Activated naive CD8-positive, alpha-beta T cell treated with anti-CD3 and anti-CD28 coated beads, Interleukin-2, amount 10 ng/mL, durations not matched to agents 7 days and 5 days (primary cell): Measurements from ENCODE around the gene MDM4. TPM values are rescaled to one million over a fixed set of nuclear protein-coding genes. Genes with fewer than 3 reads are reported as not detected.
A peak's percentile ranks its signal among the peaks of the same experiment; 100 is the strongest.

Experiments
- ATAC-seq: fragments of 150-1000 bp; cut with Tn5 transposase; one replicate; pipeline ENCODE4 v1.10.0; 2021; ENCODE audit warnings: low read depth, moderate library complexity
- POLR2A ChIA-PET: fragments of 350-600 bp; sonication (Branson Sonifier 250); formaldehyde crosslinking; loops from one replicate; lab custom pipeline; 2021; ENCODE audit warnings: antibody characterized with exemption; lab: Charles Lee
- DNase-seq: peaks from one replicate; pipeline ENCODE4 v3.0.0; 2021
- H3K27ac Mint-ChIP-seq: one replicate; pipeline ENCODE4 v1.8.0; 2022; ENCODE audit warnings: mild to moderate bottlenecking, mixed read lengths
- H3K27me3 Mint-ChIP-seq: one replicate; pipeline ENCODE4 v1.8.0; 2022; ENCODE audit warnings: mild to moderate bottlenecking, moderate library complexity, mixed read lengths
- H3K36me3 Mint-ChIP-seq: one replicate; pipeline ENCODE4 v1.8.0; 2021; ENCODE audit warnings: mild to moderate bottlenecking, mixed read lengths
- H3K4me1 Mint-ChIP-seq: one replicate; pipeline ENCODE4 v1.8.0; 2021; ENCODE audit warnings: mixed read lengths
- H3K4me3 Mint-ChIP-seq: one replicate; pipeline ENCODE4 v1.8.0; 2022; ENCODE audit warnings: mild to moderate bottlenecking, moderate library complexity, mixed read lengths
- H3K9me3 Mint-ChIP-seq: one replicate; pipeline ENCODE4 v1.8.0; 2021; ENCODE audit warnings: mixed read lengths
- total RNA-seq, 2 experiments: library from RNA; stranded (reverse); gene quantifications; one replicate each; pipeline ENCODE4 v1.2.3, GENCODE V29; 2021

Gene MDM4
- total RNA-seq, 2 experiments from 2014 or later = 118 to 143 TPM

GRCh38 chr1:204571631-204572030 is 55.4 kb downstream of the MDM4 start:
- no peak for ATAC-seq
- no peak for DNase-seq
- POLR2A ChIA-PET = no interaction called here
- H3K27ac Mint-ChIP-seq = no peak overlapping the region
- H3K27me3 Mint-ChIP-seq = no peaks in the 10 kb centered on the region
- H3K9me3 Mint-ChIP-seq = no peaks in the 10 kb centered on the region
- H3K4me1 Mint-ChIP-seq = peaks cover 12% of the 10 kb centered on the region
- H3K36me3 Mint-ChIP-seq = peaks cover 11% of the 10 kb centered on the region
- no peak overlapping the region for H3K4me3 Mint-ChIP-seq

GRCh38 chr1:204572923-204573922 is 57.0 kb downstream of the MDM4 start:
- DNase-seq = no peak
- H3K9me3 Mint-ChIP-seq = no peaks in the 10 kb centered on the region
- H3K27ac Mint-ChIP-seq = no peak overlapping the region
- H3K4me1 Mint-ChIP-seq = peaks cover 5% of the 10 kb centered on the region
- POLR2A ChIA-PET = interaction anchor here (0.6 kb wide), 1 partner anchor 15 kb away, joined by 3 read pairs; no protein-coding TSS in a partner anchor
- no peak overlapping the region for H3K4me3 Mint-ChIP-seq
- ATAC-seq = no peak
- no peaks in the 10 kb centered on the region for H3K27me3 Mint-ChIP-seq
- H3K36me3 Mint-ChIP-seq = peaks cover 11% of the 10 kb centered on the region

- no peak for ATAC-seq
- H3K9me3 Mint-ChIP-seq = no peaks in the 10 kb centered on the region
- POLR2A ChIA-PET = no interaction called here
- peaks cover 11% of the 10 kb centered on the region for H3K36me3 Mint-ChIP-seq
- no peaks in the 10 kb centered on the region for H3K27me3 Mint-ChIP-seq
- DNase-seq = no peak
- H3K27ac Mint-ChIP-seq = no peak overlapping the region
- peaks cover 10% of the 10 kb centered on the region for H3K4me1 Mint-ChIP-seq
- no peak overlapping the region for H3K4me3 Mint-ChIP-seq
Observed at GRCh38 chr1:204574016-204574864, 58.0 kb downstream of the MDM4 start.

GRCh38 chr1:204574865-204575163 is 58.6 kb downstream of the MDM4 start:
- no peak for ATAC-seq
- POLR2A ChIA-PET = no interaction called here
- peaks cover 14% of the 10 kb centered on the region for H3K4me1 Mint-ChIP-seq
- H3K36me3 Mint-ChIP-seq = peaks cover 10% of the 10 kb centered on the region
- H3K4me3 Mint-ChIP-seq = no peak overlapping the region
- DNase-seq = no peak
- H3K9me3 Mint-ChIP-seq = no peaks in the 10 kb centered on the region
- no peaks in the 10 kb centered on the region for H3K27me3 Mint-ChIP-seq
- H3K27ac Mint-ChIP-seq = no peak overlapping the region

- H3K9me3 Mint-ChIP-seq = no peaks in the 10 kb centered on the region
- H3K4me1 Mint-ChIP-seq = peaks cover 20% of the 10 kb centered on the region
- H3K4me3 Mint-ChIP-seq = no peak overlapping the region
- ATAC-seq (no peak), DNase-seq (no peak)
- peaks cover 6% of the 10 kb centered on the region for H3K36me3 Mint-ChIP-seq
- no peak overlapping the region for H3K27ac Mint-ChIP-seq
- POLR2A ChIA-PET = no interaction called here
- H3K27me3 Mint-ChIP-seq = no peaks in the 10 kb centered on the region
Observed at GRCh38 chr1:204575221-204576190, 59.3 kb downstream of the MDM4 start.

- no peak overlapping the region for H3K4me3 Mint-ChIP-seq
- ATAC-seq = no peak
Observed at GRCh38 chr1:204576422-204576821, 60.2 kb downstream of the MDM4 start.

GRCh38 chr1:204577794-204578478 is 61.7 kb downstream of the MDM4 start:
- no peak for DNase-seq
- H3K4me3 Mint-ChIP-seq = no peak overlapping the region
- H3K27me3 Mint-ChIP-seq = no peaks in the 10 kb centered on the region
- POLR2A ChIA-PET = interaction anchor here (0.7 to 1.7 kb wide), 4 partner anchors 10 to 74 kb away, joined by 3 to 6 read pairs (median 4); no protein-coding TSS in a partner anchor
- H3K4me1 Mint-ChIP-seq = peaks cover 20% of the 10 kb centered on the region
- no peak for ATAC-seq
- H3K27ac Mint-ChIP-seq = peak overlapping the region; percentile 92
- H3K9me3 Mint-ChIP-seq = no peaks in the 10 kb centered on the region
- peaks cover 5% of the 10 kb centered on the region for H3K36me3 Mint-ChIP-seq

More at GRCh38 chr1:204576422-204576821, 60.2 kb downstream of the MDM4 start:
- Mint-ChIP-seq H3K36me3 (peaks cover 4% of the 10 kb centered on the region), H3K27me3 (no peaks in the 10 kb centered on the region), H3K27ac (peak overlapping the region; percentile 24), H3K4me1 (peaks cover 20% of the 10 kb centered on the region), H3K9me3 (no peaks in the 10 kb centered on the region)
- POLR2A ChIA-PET = no interaction called here
- no peak for DNase-seq

- Mint-ChIP-seq H3K4me1 (peaks cover 20% of the 10 kb centered on the region), H3K9me3 (no peaks in the 10 kb centered on the region), H3K4me3 (peak overlapping the region; percentile 81), H3K27ac (peak overlapping the region; percentile 92), H3K36me3 (peaks cover 5% of the 10 kb centered on the region), H3K27me3 (no peaks in the 10 kb centered on the region)
- ATAC-seq (peak; percentile 77), DNase-seq (peak; percentile 49)
- POLR2A ChIA-PET = interaction anchor here (0.6 to 1.7 kb wide), 5 partner anchors 11 to 63 kb away, joined by 3 to 6 read pairs (median 3); no protein-coding TSS in a partner anchor
Observed at GRCh38 chr1:204578867-204579664, 62.9 kb downstream of the MDM4 start.

GRCh38 chr1:204579681-204580080 is 63.5 kb downstream of the MDM4 start:
- Mint-ChIP-seq H3K4me1 (peaks cover 20% of the 10 kb centered on the region), H3K4me3 (peak overlapping the region; percentile 81), H3K27me3 (no peaks in the 10 kb centered on the region), H3K36me3 (peaks cover 5% of the 10 kb centered on the region), H3K27ac (peak overlapping the region; percentile 92), H3K9me3 (no peaks in the 10 kb centered on the region)
- POLR2A ChIA-PET = interaction anchor here (1.2 kb wide), 1 partner anchor 16 kb away, joined by 3 read pairs; no protein-coding TSS in a partner anchor
- ATAC-seq = no peak
- DNase-seq = no peak

GRCh38 chr1:204580862-204581261 is 64.7 kb downstream of the MDM4 start:
- no peak overlapping the region for H3K4me3 Mint-ChIP-seq
- peaks cover 5% of the 10 kb centered on the region for H3K36me3 Mint-ChIP-seq
- peaks cover 26% of the 10 kb centered on the region for H3K4me1 Mint-ChIP-seq
- H3K27ac Mint-ChIP-seq = no peak overlapping the region
- no peaks in the 10 kb centered on the region for H3K9me3 Mint-ChIP-seq
- POLR2A ChIA-PET = no interaction called here
- ATAC-seq (no peak), DNase-seq (no peak)
- H3K27me3 Mint-ChIP-seq = no peaks in the 10 kb centered on the region

- Mint-ChIP-seq H3K36me3 (peaks cover 5% of the 10 kb centered on the region), H3K4me1 (peaks cover 26% of the 10 kb centered on the region)
Observed at GRCh38 chr1:204581759-204582158, 65.6 kb downstream of the MDM4 start.

More at GRCh38 chr1:204581759-204582158, 65.6 kb downstream of the MDM4 start:
- ATAC-seq (no peak), DNase-seq (no peak)
- POLR2A ChIA-PET = no interaction called here
- Mint-ChIP-seq H3K4me3 (no peak overlapping the region), H3K9me3 (no peaks in the 10 kb centered on the region), H3K27me3 (no peaks in the 10 kb centered on the region), H3K27ac (no peak overlapping the region)
